ENCODE measurements around the gene PRDM10.

Gene PRDM10

DNA sequence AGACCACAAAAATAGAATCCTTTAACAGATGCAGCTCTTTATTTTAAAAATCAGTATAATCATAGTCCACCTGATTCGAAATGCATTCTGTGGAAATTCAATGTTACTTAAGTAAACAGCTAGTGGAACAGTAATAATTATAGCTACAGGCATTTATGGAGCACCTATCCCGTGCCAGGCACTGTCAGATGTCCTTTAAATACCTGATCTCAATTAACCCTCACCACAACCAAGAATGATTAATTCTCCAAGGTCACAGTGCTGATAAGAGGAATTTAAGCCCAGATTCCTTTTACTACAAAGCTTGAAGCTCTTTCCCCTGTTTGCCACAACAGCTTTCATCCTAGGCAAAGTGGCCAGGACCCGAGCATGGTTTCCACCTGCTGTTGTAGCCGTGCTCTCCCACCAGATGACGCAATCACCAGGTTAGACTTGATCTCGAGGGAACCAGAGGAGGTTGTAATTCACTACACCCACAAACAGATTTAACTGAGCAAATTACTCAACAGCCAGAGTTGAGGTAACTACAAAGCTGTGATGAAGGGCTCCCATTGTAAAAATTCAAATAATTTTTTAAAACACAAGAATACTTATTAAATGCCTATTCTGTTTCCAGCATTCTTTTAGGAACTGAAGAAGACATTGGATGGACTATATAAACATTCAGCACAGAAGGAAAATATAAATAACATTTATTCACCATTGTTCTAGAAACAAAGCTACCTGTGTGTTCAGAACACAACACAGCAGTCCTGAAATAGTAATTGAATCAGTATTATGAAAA lies 10.3 kb downstream of the PRDM10 start:
- Histone ChIP-seq H3K36me3 (ENCODE audit: control insufficient read depth, low read depth, low read length) (no peaks in the 10 kb centered on the region), H3K9me3 (ENCODE audit: control insufficient read depth, low read depth, low read length) (no peaks in the 10 kb centered on the region), H3K27me3 (ENCODE audit: control insufficient read depth, insufficient read depth, low read length) (no peaks in the 10 kb centered on the region), H3K4me3 (ENCODE audit: low read length) (no peak overlapping the region), H3K9ac (ENCODE audit: low read length) (no peak overlapping the region), H3K27ac (ENCODE audit: low read length) (no peak overlapping the region), H3K4me1 (ENCODE audit: control insufficient read depth, low read depth, low read length) (peaks cover 5% of the 10 kb centered on the region)

GRCh38 chr11:129989149-129989813 lies 13.4 kb downstream of the PRDM10 start:
- Histone ChIP-seq H3K27me3 (ENCODE audit: control insufficient read depth, insufficient read depth, low read length) (no peaks in the 10 kb centered on the region), H3K27ac (ENCODE audit: low read length) (no peak overlapping the region), H3K4me3 (ENCODE audit: low read length) (no peak overlapping the region), H3K36me3 (ENCODE audit: control insufficient read depth, low read depth, low read length) (no peaks in the 10 kb centered on the region), H3K9me3 (ENCODE audit: control insufficient read depth, low read depth, low read length) (no peaks in the 10 kb centered on the region), H3K4me1 (ENCODE audit: control insufficient read depth, low read depth, low read length) (peaks cover 5% of the 10 kb centered on the region), H3K9ac (ENCODE audit: low read length) (no peak overlapping the region)

GRCh38 chr11:129987950-129988349 lies 14.7 kb downstream of the PRDM10 start:
- Histone ChIP-seq H3K4me1 (ENCODE audit: control insufficient read depth, low read depth, low read length) (peaks cover 5% of the 10 kb centered on the region), H3K9ac (ENCODE audit: low read length) (no peak overlapping the region), H3K36me3 (ENCODE audit: control insufficient read depth, low read depth, low read length) (no peaks in the 10 kb centered on the region), H3K27me3 (ENCODE audit: control insufficient read depth, insufficient read depth, low read length) (no peaks in the 10 kb centered on the region), H3K27ac (ENCODE audit: low read length) (no peak overlapping the region), H3K4me3 (ENCODE audit: low read length) (no peak overlapping the region), H3K9me3 (ENCODE audit: control insufficient read depth, low read depth, low read length) (no peaks in the 10 kb centered on the region)

DNA sequence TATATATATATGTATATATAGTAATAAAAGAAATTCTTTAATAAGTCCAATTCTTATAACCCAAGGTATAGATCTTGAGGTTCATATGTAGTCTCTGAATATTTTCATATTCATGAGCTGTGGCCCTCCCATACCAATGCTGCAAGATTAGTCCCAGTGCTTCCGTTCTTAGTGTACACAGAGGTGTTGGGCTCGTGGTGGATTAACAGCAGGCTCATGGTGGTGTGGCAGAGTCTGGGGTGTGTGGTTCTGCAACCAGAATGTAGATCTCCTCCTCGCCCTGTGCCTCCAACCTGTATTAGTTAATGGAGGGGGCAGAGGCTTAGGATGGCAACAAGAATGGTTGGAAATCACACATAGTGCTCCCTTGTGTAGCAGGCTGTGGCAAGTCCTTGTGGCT lies 16.8 kb downstream of the PRDM10 start:
- Histone ChIP-seq H3K4me1 (ENCODE audit: control insufficient read depth, low read depth, low read length) (no peaks in the 10 kb centered on the region), H3K27ac (ENCODE audit: low read length) (no peak overlapping the region), H3K27me3 (ENCODE audit: control insufficient read depth, insufficient read depth, low read length) (no peaks in the 10 kb centered on the region), H3K9me3 (ENCODE audit: control insufficient read depth, low read depth, low read length) (no peaks in the 10 kb centered on the region), H3K9ac (ENCODE audit: low read length) (no peak overlapping the region), H3K36me3 (ENCODE audit: control insufficient read depth, low read depth, low read length) (no peaks in the 10 kb centered on the region), H3K4me3 (ENCODE audit: low read length) (no peak overlapping the region)

- Histone ChIP-seq H3K27me3 (ENCODE audit: control insufficient read depth, insufficient read depth, low read length) (no peaks in the 10 kb centered on the region), H3K27ac (ENCODE audit: low read length) (no peak overlapping the region), H3K4me3 (ENCODE audit: low read length) (no peak overlapping the region), H3K4me1 (ENCODE audit: control insufficient read depth, low read depth, low read length) (no peaks in the 10 kb centered on the region), H3K9ac (ENCODE audit: low read length) (no peak overlapping the region), H3K36me3 (ENCODE audit: control insufficient read depth, low read depth, low read length) (no peaks in the 10 kb centered on the region), H3K9me3 (ENCODE audit: control insufficient read depth, low read depth, low read length) (no peaks in the 10 kb centered on the region)
Observed at GRCh38 chr11:129980086-129980485, 22.5 kb downstream of the PRDM10 start.

DNA sequence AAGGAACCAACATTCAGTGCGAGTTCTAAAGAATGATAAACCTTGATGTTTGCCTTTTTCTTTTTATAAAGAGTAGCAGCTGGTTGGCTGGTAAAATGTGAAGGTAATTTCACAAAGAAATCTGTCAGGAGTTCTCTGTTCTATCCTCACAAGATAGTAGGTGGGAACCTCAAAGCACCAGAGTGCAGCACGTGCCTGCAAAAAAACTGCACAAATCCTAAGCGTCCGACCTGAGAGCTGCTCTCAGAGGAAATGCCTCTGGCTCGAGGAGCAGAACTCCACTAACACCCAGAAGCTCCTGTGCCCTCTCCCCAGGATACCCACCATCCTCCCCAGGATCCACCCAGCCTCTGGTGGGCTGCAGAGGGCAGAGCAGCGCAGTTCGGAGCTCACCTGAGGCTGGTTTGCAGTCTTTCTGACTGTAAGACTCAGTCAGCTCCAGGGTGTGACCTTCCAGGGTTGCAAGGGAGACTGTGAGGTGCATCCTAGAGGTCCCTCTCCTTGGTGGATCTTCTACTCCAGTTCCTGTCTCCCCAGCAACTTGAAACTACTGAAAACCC lies 23.5 kb downstream of the PRDM10 start:
- peaks cover 1% of the 10 kb centered on the region for H3K4me1 ChIP-seq (ENCODE audit: control insufficient read depth, low read depth, low read length)
- no peak overlapping the region for H3K9ac ChIP-seq (ENCODE audit: low read length)
- no peaks in the 10 kb centered on the region for H3K9me3 ChIP-seq (ENCODE audit: control insufficient read depth, low read depth, low read length)
- H3K27me3 ChIP-seq (ENCODE audit: control insufficient read depth, insufficient read depth, low read length): no peaks in the 10 kb centered on the region
- no peak overlapping the region for H3K27ac ChIP-seq (ENCODE audit: low read length)
- no peaks in the 10 kb centered on the region for H3K36me3 ChIP-seq (ENCODE audit: control insufficient read depth, low read depth, low read length)
- no peak overlapping the region for H3K4me3 ChIP-seq (ENCODE audit: low read length)

- peaks cover 8% of the 10 kb centered on the region for H3K4me1 ChIP-seq (ENCODE audit: control insufficient read depth, low read depth, low read length)
- H3K27ac ChIP-seq (ENCODE audit: low read length): no peak overlapping the region
- no peak overlapping the region for H3K4me3 ChIP-seq (ENCODE audit: low read length)
- no peaks in the 10 kb centered on the region for H3K36me3 ChIP-seq (ENCODE audit: control insufficient read depth, low read depth, low read length)
- H3K9ac ChIP-seq (ENCODE audit: low read length): no peak overlapping the region
- H3K27me3 ChIP-seq (ENCODE audit: control insufficient read depth, insufficient read depth, low read length): no peaks in the 10 kb centered on the region
- H3K9me3 ChIP-seq (ENCODE audit: control insufficient read depth, low read depth, low read length): no peaks in the 10 kb centered on the region
Observed at GRCh38 chr11:129978447-129978846, 24.2 kb downstream of the PRDM10 start.

GRCh38 chr11:129976328-129976727 lies 26.3 kb downstream of the PRDM10 start:
- Histone ChIP-seq H3K27me3 (ENCODE audit: control insufficient read depth, insufficient read depth, low read length) (no peaks in the 10 kb centered on the region), H3K4me3 (ENCODE audit: low read length) (no peak overlapping the region), H3K27ac (ENCODE audit: low read length) (no peak overlapping the region), H3K36me3 (ENCODE audit: control insufficient read depth, low read depth, low read length) (no peaks in the 10 kb centered on the region), H3K4me1 (ENCODE audit: control insufficient read depth, low read depth, low read length) (peaks cover 16% of the 10 kb centered on the region), H3K9me3 (ENCODE audit: control insufficient read depth, low read depth, low read length) (no peaks in the 10 kb centered on the region), H3K9ac (ENCODE audit: low read length) (no peak overlapping the region)

- H3K36me3 ChIP-seq (ENCODE audit: control insufficient read depth, low read depth, low read length): no peaks in the 10 kb centered on the region
- H3K9me3 ChIP-seq (ENCODE audit: control insufficient read depth, low read depth, low read length): no peaks in the 10 kb centered on the region
- H3K27ac ChIP-seq (ENCODE audit: low read length): no peak overlapping the region
- H3K4me1 ChIP-seq (ENCODE audit: control insufficient read depth, low read depth, low read length): peaks cover 16% of the 10 kb centered on the region
- H3K9ac ChIP-seq (ENCODE audit: low read length): no peak overlapping the region
- no peaks in the 10 kb centered on the region for H3K27me3 ChIP-seq (ENCODE audit: control insufficient read depth, insufficient read depth, low read length)
- H3K4me3 ChIP-seq (ENCODE audit: low read length): no peak overlapping the region
Observed at GRCh38 chr11:129975543-129975942, 27.1 kb downstream of the PRDM10 start.

- Histone ChIP-seq H3K27me3 (ENCODE audit: control insufficient read depth, insufficient read depth, low read length) (no peaks in the 10 kb centered on the region), H3K9me3 (ENCODE audit: control insufficient read depth, low read depth, low read length) (no peaks in the 10 kb centered on the region), H3K4me1 (ENCODE audit: control insufficient read depth, low read depth, low read length) (peaks cover 16% of the 10 kb centered on the region), H3K27ac (ENCODE audit: low read length) (no peak overlapping the region), H3K36me3 (ENCODE audit: control insufficient read depth, low read depth, low read length) (no peaks in the 10 kb centered on the region), H3K9ac (ENCODE audit: low read length) (no peak overlapping the region), H3K4me3 (ENCODE audit: low read length) (no peak overlapping the region)
Observed at GRCh38 chr11:129974672-129975071, 28.0 kb downstream of the PRDM10 start.

- H3K27ac ChIP-seq (ENCODE audit: low read length): no peak overlapping the region
- no peaks in the 10 kb centered on the region for H3K27me3 ChIP-seq (ENCODE audit: control insufficient read depth, insufficient read depth, low read length)
- no peak overlapping the region for H3K9ac ChIP-seq (ENCODE audit: low read length)
- no peaks in the 10 kb centered on the region for H3K36me3 ChIP-seq (ENCODE audit: control insufficient read depth, low read depth, low read length)
- H3K4me1 ChIP-seq (ENCODE audit: control insufficient read depth, low read depth, low read length): peaks cover 16% of the 10 kb centered on the region
- no peaks in the 10 kb centered on the region for H3K9me3 ChIP-seq (ENCODE audit: control insufficient read depth, low read depth, low read length)
- H3K4me3 ChIP-seq (ENCODE audit: low read length): no peak overlapping the region
Observed at GRCh38 chr11:129974237-129974636, 28.4 kb downstream of the PRDM10 start.
